SW480 (cell line): ENCODE results near the gene CCDC88C.
A peak's percentile ranks its signal among the peaks of the same experiment; 100 is the strongest.
"Not testable (repeated sequence)": the region's sequence is repeated elsewhere in the genome, so short reads cannot be mapped to it uniquely, and the experiment has no call there.

Experiments used
- DNase-seq: peaks from one replicate; pipeline ENCODE4 v3.0.0-alpha.2; 2016; ENCODE audit warnings: low spot score

CCDC88C gene

GRCh38 chr14:91418387-91419043 is 895 bp upstream of the CCDC88C start:
- DNase-seq = peak; percentile 69

GRCh38 chr14:91417983-91418386 is 365 bp upstream of the CCDC88C start:
- DNase-seq = peak; percentile 71

GRCh38 chr14:91416744-91417119 is 888 bp downstream of the CCDC88C start:
- DNase-seq = no peak

- peak; percentile 72 for DNase-seq
Measured at GRCh38 chr14:91415794-91416743, 1.6 kb downstream of the CCDC88C start.

DNA sequence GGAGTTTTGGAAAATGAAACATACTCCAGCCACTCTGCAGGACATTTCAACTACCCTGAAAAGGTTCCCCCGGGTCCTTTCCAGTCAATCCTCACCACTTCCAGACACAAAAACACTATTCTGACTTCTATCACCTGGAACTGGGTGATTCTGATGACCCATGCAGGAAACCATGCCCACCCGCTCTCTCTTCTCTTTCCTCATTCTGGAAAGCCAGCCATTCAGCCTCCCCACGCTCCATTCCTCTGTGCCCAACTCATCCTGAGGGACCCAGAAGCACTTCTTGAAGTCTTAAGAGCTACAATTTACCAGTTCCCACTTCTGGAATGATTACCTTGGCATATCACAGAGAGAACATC is 3.2 kb downstream of the CCDC88C start:
- no peak for DNase-seq

- no peak for DNase-seq
Measured at GRCh38 chr14:91413547-91414474, 3.8 kb downstream of the CCDC88C start.

GRCh38 chr14:91412939-91413338 is 4.7 kb downstream of the CCDC88C start:
- no peak for DNase-seq

DNA sequence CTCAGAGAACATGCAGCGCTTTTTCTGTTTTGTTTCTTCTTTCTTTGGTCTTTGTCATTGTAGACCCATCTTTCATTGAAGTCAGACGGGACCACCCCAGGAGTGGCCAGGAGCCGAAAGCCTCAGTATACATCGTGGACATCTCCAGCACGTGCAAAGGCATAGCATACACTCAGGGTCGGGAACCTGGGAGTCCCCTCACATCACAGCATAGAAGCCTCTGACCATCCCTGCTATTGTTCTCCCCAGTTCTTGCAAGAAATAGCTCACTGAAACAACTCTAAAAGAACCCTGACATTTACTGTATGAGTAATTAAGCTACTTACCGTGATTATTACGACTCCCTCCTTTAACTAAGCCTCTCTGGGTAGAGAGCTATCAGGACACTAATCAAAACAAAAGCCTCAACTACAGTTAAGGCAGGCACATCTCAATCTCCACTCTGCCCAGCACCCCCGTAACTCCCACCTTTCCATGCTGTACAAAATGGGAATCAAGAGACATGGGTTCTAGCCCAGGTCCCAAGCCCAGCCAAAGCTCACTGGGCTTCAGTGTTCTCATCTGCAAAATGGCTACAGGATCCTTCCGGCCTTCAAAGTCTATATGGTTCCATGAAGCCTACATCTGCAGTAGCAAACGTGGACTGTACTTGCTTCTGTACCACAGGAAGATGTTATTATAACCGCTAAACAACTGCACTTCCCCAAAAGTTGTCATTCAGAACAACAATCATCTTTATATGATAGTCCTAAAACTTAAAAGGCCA is 6.7 kb downstream of the CCDC88C start:
- no peak for DNase-seq

DNA sequence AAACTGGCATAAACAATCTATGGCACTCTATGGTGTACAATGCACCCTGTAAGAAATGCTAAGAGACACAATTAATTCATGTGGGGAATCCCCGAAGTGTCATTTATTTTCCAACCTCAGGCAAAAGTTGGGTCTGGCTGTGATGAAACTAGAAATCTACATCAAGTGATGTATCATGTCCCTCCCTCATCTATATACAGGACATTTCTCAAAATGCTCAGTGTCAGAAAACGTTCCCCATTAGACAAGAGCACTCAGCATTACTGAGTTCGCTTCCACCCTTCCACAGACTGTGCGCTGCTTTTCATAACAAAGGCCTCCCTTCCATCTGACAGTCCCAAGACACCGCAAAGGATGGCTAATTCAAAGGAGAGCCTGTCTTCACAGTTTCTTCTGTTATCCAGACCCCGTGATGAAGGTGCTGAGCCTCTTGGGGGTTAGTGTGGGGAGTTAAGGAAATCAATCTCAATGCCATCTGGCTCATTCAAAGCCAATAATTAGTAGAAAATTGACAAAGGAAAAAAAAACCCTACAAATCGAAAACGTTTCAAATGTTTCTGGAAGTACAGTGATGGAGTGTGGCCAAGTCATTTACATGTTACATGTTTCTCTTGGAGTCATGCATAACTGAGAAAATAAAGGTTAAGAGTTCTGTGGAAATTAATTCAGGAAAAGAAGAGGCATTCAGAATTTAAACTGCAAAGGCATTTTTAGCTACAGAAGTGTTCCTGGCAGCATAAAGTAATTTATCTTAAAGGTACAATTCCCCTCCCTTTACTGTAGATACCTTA is 7.5 kb downstream of the CCDC88C start:
- no peak for DNase-seq

GRCh38 chr14:91409240-91409639 is 8.4 kb downstream of the CCDC88C start:
- not testable (repeated sequence) for DNase-seq

GRCh38 chr14:91406982-91407381 is 10.6 kb downstream of the CCDC88C start:
- DNase-seq = no peak

DNA sequence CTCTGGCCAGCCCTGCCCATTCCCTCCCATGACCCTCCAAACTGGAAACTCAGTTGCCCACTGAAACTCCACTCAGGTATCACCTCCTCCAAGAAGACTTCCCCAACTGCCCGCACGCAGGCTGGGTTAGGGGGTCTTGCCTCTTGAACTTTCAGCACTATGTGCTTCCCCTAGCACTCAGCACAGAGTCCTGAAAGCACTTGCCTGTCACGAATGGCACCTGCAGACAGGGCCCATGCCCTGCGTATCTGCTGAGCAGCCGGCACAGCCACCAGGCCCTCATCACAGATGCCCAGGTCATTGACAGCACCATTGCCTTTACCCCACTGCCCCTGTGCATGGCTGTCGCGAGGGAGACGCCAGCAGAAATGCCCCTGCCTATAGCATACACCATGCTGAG is 11.2 kb downstream of the CCDC88C start:
- DNase-seq = no peak

- no peak for DNase-seq
Measured at GRCh38 chr14:91405724-91406435, 11.7 kb downstream of the CCDC88C start.

DNA sequence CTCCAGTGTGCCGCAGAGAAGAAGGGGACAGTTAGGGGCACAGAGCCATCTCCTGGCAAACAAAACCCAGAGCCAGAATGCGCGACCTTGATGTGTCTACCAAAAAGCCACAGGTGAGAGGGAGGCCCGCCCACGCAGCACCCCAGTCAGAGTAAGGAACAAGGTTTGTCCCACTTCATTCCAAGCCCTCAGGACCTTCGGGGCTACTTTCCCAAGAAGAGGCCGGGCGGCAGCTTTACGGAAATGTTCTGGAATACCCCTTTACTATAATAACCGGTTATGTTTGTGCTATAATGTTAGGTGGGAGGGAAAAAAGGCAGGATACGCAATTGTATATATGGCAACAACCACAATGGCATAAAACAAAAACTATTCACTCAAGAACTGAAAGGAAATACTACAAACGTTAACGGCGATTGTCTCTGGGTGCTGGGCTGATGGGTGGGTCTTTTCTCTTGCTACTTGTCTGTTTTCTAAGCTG is 12.3 kb downstream of the CCDC88C start:
- no peak for DNase-seq

DNA sequence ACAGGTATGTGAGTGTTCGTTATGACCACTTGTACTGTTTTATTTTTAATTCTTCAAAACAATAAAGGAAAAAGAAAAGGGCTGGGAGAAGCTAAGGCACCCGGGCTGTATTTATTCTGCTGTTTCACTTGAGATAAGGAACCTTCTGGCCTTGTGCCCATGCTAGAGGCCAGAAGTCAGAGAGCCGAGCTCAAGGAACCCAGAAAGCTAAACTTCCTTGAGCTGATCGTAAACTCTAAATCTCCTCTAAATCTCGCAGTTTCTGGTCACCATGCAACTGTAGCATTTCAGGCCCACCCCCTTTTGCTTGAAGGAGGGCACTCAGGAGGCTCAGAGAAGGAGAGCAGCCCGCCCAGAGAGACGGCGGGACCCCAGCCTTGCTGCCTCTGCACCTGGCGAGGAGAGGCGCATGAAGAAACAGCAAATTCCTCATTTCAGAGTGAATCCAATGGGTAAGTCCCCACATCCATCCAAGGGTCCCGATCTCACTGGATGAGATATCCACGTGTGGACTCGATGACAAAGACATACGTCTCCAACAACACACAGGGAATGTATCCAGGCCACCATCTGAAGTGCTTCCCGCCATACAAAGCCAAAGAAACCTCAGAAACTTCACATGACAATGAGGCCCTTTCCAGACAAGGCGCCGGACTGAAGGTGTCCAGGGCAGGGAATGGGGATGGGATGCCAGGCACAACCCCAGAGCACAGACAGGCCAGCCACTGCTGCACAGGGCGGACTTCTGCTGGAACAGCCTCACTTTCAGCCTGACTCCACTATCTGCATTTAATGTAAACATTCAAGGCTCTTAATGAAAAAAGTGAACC is 14.6 kb downstream of the CCDC88C start:
- no peak for DNase-seq

GRCh38 chr14:91402348-91402747 is 15.3 kb downstream of the CCDC88C start:
- DNase-seq = no peak

- DNase-seq = no peak
Measured at GRCh38 chr14:91401751-91402150, 15.9 kb downstream of the CCDC88C start.

DNA sequence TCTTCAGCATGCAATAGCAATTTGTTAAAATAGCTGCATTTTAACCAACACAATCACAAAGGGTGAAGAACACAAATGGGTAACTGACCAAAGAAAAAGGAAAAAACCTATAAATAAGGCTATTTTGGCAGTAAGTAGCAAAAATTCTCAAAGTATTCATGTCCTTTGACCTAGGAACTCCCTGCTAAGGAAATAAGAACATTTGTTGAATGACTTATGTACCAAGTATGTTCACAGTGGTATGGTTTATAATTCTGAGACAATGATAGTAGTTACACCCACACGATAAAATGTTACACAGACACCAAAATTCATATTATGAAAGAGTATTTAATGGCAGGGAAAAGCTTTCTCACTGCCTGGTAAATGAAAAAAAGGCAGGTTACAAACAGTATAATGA is 16.9 kb downstream of the CCDC88C start:
- DNase-seq = no peak
